H1 (cell line): ENCODE measurements around the gene OR2V2.

Source experiments
- CBX5 ChIP-seq: fragments of 300-800, 300-1000 bp; sonication (generic); IDR thresholded peaks from 2 replicates; pipeline ENCODE4 v1.7.1; 2016; ENCODE audit warnings: antibody characterized with exemption, low read length, low read depth
- CEBPB ChIP-seq: IDR thresholded peaks from 2 replicates; pipeline ENCODE4 v1.6.1; 2012; ENCODE audit warnings: low read depth, low read length
- EP300 ChIP-seq, 2 experiments: IDR thresholded peaks; 1 replicate in 1 of 2; 2 replicates in 1 of 2; pipeline ENCODE4 v1.6.1; 2011 to 2012; ENCODE audit warnings: low read depth in 2 of 2, low read length in 2 of 2, mild to moderate bottlenecking in 2 of 2, borderline replicate concordance in 1 of 2, inconsistent platforms in 1 of 2, moderate library complexity in 1 of 2
- GABPA ChIP-seq: IDR thresholded peaks from 2 replicates; pipeline ENCODE4 v1.6.1; 2011; ENCODE audit warnings: mild to moderate bottlenecking, low read length, moderate library complexity, borderline replicate concordance; ENCODE audit not compliant: insufficient read depth
- NRF1 ChIP-seq: IDR thresholded peaks from 2 replicates; pipeline ENCODE4 v1.6.1; 2011; ENCODE audit warnings: mild to moderate bottlenecking, low read depth, low read length, improper control_type of control experiment
- POLR2A ChIP-seq, 2 experiments: IDR thresholded peaks; 1 replicate in 1 of 2; 2 replicates in 1 of 2; pipeline ENCODE4 v1.6.1; 2011; ENCODE audit warnings: low read depth in 2 of 2, low read length in 2 of 2, mild to moderate bottlenecking in 2 of 2; ENCODE audit errors: control extremely low read depth in 1 of 2
- TEAD4 ChIP-seq: IDR thresholded peaks from 2 replicates; pipeline ENCODE4 v1.6.1; 2012; ENCODE audit warnings: low read depth, low read length, inconsistent platforms, mixed read lengths
- TF ChIP-seq, protein P1 (sequence below), 3 experiments: IDR thresholded peaks; 1 replicate in 2 of 3; 2 replicates in 1 of 3; pipeline versions ENCODE4 v1.5.1 to v1.6.1; 2011; ENCODE audit warnings: low read length in 3 of 3, mild to moderate bottlenecking in 3 of 3, inconsistent platforms in 2 of 3, low read depth in 1 of 3, moderate library complexity in 1 of 3; ENCODE audit not compliant: insufficient read depth in 1 of 3; ENCODE audit errors: control extremely low read depth in 1 of 3

DNA sequence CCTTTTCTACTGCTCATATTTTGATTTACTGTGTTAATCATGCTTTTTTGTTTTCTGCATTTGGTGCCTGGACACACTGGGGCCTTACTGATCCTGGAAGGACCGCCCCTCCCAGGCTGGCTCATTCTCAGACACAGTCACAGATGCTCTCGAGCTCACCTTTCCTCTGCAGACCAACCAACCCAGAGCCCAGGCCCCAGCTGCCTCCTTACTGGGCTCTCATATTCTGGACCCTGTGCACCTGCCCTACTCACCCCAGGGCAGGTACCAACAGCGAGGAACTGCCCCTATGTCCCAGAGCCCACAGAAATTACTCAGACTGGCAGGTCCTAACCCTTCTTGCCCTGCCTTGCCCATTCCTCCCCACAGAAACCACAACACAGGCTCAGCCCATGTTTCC lies 6.6 kb upstream of the OR2V2 start:
- TF ChIP-seq, protein P1, sequence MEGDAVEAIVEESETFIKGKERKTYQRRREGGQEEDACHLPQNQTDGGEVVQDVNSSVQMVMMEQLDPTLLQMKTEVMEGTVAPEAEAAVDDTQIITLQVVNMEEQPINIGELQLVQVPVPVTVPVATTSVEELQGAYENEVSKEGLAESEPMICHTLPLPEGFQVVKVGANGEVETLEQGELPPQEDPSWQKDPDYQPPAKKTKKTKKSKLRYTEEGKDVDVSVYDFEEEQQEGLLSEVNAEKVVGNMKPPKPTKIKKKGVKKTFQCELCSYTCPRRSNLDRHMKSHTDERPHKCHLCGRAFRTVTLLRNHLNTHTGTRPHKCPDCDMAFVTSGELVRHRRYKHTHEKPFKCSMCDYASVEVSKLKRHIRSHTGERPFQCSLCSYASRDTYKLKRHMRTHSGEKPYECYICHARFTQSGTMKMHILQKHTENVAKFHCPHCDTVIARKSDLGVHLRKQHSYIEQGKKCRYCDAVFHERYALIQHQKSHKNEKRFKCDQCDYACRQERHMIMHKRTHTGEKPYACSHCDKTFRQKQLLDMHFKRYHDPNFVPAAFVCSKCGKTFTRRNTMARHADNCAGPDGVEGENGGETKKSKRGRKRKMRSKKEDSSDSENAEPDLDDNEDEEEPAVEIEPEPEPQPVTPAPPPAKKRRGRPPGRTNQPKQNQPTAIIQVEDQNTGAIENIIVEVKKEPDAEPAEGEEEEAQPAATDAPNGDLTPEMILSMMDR (IDR thresholded peaks at IDR 0.05; ENCODE audit: control extremely low read depth in 1 of 3, insufficient read depth in 1 of 3, low read depth in 1 of 3, low read length in 3 of 3): no peak
- TF ChIP-seq CBX5 (no peak), CEBPB (no peak), TEAD4 (no peak), NRF1 (no peak), GABPA (no peak), EP300 (IDR thresholded peaks at IDR 0.05; ENCODE audit: borderline replicate concordance in 1 of 2, low read depth in 2 of 2, low read length in 2 of 2) (no peak), POLR2A (IDR thresholded peaks at IDR 0.05; ENCODE audit: control extremely low read depth in 1 of 2, low read depth in 2 of 2, low read length in 2 of 2) (no peak)
